K562 (cell line): ENCODE data around the gene QARS1. TPM values are rescaled to one million over a fixed set of nuclear protein-coding genes. Genes with fewer than 3 reads are reported as not detected.

Source experiments
- ATAC-seq: fragments of 200-7000 bp; cut with Tn5 transposase; 3 replicates; pipeline ENCODE4 v1.9.1; 2020; ENCODE audit warnings: moderate library complexity
- BruUV-seq: library from RNA; stranded (reverse); fragments of 400-500 nt; replicated peaks from 2 replicates; lab custom pipeline; 2021; lab: Mats Ljungman, UMichigan
- CTCF ChIA-PET: fragments of 300-600 bp; formaldehyde crosslinking; extraction: SDS; loops from one replicate; lab custom pipeline; 2021; ENCODE audit warnings: low intra/inter-chr PET ratio; lab: Yijun Ruan, JAX
- POLR2A ChIA-PET: fragments of 300-600, 350-650 bp; sonication (Branson Sonifier 250); formaldehyde crosslinking; extraction: SDS; loops from one replicate; lab custom pipeline; 2021; ENCODE audit warnings: antibody characterized with exemption, inconsistent platforms; lab: Yijun Ruan, JAX
- DNase-seq, 4 experiments: peaks; one replicate each; pipeline versions ENCODE4 v3.0.0 to v3.0.0-alpha.2; 2011 to 2018; ENCODE audit warnings: low spot score in 3 of 4, mixed read lengths in 3 of 4; ENCODE audit errors: extremely low read depth in 1 of 4
- FAIRE-seq: peaks from 2 replicates; lab custom pipeline; 2011; peaks lifted over from hg19 to GRCh38; lab: Jason Lieb, UNC
- H2AFZ ChIP-seq: 2 replicates; pipeline ENCODE4 v1.6.0; 2011; ENCODE audit warnings: low read depth, low read length, control low read depth, inconsistent platforms
- H3K27ac ChIP-seq: fragments of 200-600 bp; 3 replicates; pipeline ENCODE4 v1.8.0; 2011; ENCODE audit warnings: low read depth, mild to moderate bottlenecking, control low read depth, inconsistent platforms, low read length, moderate library complexity, mixed read lengths; ENCODE audit errors: extremely low read depth
- H3K27me3 ChIP-seq, 2 experiments: fragments of 300-600 bp in 1 of 2; 2 replicates in 1 of 2; 3 replicates in 1 of 2; pipeline versions ENCODE4 v1.6.0 to v1.8.0; 2011; ENCODE audit warnings: inconsistent platforms in 2 of 2, low read length in 2 of 2, mild to moderate bottlenecking in 1 of 2, mixed read lengths in 1 of 2, moderate library complexity in 1 of 2; ENCODE audit not compliant: control insufficient read depth in 2 of 2, insufficient read depth in 2 of 2
- H3K36me3 ChIP-seq: fragments of 300-600 bp; 3 replicates; pipeline ENCODE4 v1.8.0; 2011; ENCODE audit warnings: mild to moderate bottlenecking, low read length, inconsistent platforms; ENCODE audit not compliant: control insufficient read depth, insufficient read depth
- H3K4me1 ChIP-seq, 2 experiments: fragments of 200-600 bp in 1 of 2; replicated peaks in 1 of 2; 2 replicates in 1 of 2; 3 replicates in 1 of 2; pipeline versions ENCODE4 v1.5.1 to v1.8.0; 2011; ENCODE audit warnings: inconsistent platforms in 2 of 2, low read length in 2 of 2, mild to moderate bottlenecking in 1 of 2, mixed read lengths in 1 of 2, moderate library complexity in 1 of 2; ENCODE audit not compliant: control insufficient read depth in 2 of 2, insufficient read depth in 2 of 2
- H3K4me2 ChIP-seq: 2 replicates; pipeline ENCODE4 v1.6.1; 2011; ENCODE audit warnings: low read length, control low read depth, inconsistent platforms, mixed read lengths; ENCODE audit not compliant: insufficient read depth
- H3K4me3 ChIP-seq: fragments of 200-600 bp; sonication (generic), shearing (Covaris generic); 2 replicates; pipeline ENCODE4 v1.5.1; 2016; ENCODE audit warnings: control low read depth, inconsistent platforms
- H3K79me2 ChIP-seq: fragments of 200-600 bp; 3 replicates; pipeline ENCODE4 v1.8.0; 2011; ENCODE audit warnings: low read length, inconsistent platforms; ENCODE audit not compliant: control insufficient read depth, insufficient read depth
- H3K9ac ChIP-seq, 2 experiments: 2 replicates each; pipeline versions ENCODE4 v1.6.0 to v1.6.1; 2011; ENCODE audit warnings: low read depth in 2 of 2, low read length in 2 of 2, control low read depth in 1 of 2, inconsistent platforms in 1 of 2, mild to moderate bottlenecking in 1 of 2, mixed read lengths in 1 of 2; ENCODE audit not compliant: insufficient read depth in 1 of 2
- H3K9me1 ChIP-seq: one replicate; pipeline ENCODE4 v1.6.0; 2011; ENCODE audit warnings: inconsistent platforms, mild to moderate bottlenecking, low read length, moderate library complexity; ENCODE audit not compliant: control insufficient read depth, insufficient read depth
- H3K9me3 ChIP-seq: replicated peaks from 2 replicates; pipeline ENCODE4 v1.5.1; 2011; ENCODE audit warnings: low read depth, low read length, inconsistent platforms; ENCODE audit not compliant: control insufficient read depth, insufficient read depth
- H4K20me1 ChIP-seq: replicated peaks from 2 replicates; pipeline ENCODE4 v1.6.1; 2011; ENCODE audit warnings: low read length, inconsistent platforms, mixed read lengths; ENCODE audit not compliant: control insufficient read depth, insufficient read depth
- ARID3B ChIP-seq: fragments of 250-450 bp; sonication (Bioruptor Pico); IDR thresholded peaks from 2 replicates; pipeline ENCODE4 v1.4.0; 2020; ENCODE audit warnings: borderline replicate concordance
- CREB3 ChIP-seq: fragments of 450-650 bp; conservative IDR thresholded peaks from 2 replicates; pipeline ENCODE4 v1.6.1; 2016; ENCODE audit warnings: missing genetic modification characterization, low read depth, mild to moderate bottlenecking, missing compliant biosample characterization, moderate library complexity
- E4F1 ChIP-seq: fragments of 250-450 bp; sonication (Bioruptor Pico); IDR thresholded peaks from 2 replicates; pipeline ENCODE4 v1.5.0; 2021; ENCODE audit warnings: mild to moderate bottlenecking, borderline replicate concordance
- ETS1 ChIP-seq: conservative IDR thresholded peaks from 2 replicates; pipeline ENCODE4 v1.6.1; 2011; ENCODE audit warnings: low read depth, mild to moderate bottlenecking, low read length; ENCODE audit not compliant: control insufficient read depth
- FOXK1 ChIP-seq: sonication (generic); formaldehyde crosslinking; IDR thresholded peaks from 2 replicates; pipeline ENCODE4 v1.8.0; 2022; ENCODE audit warnings: missing genetic modification reagents, mild to moderate bottlenecking, borderline replicate concordance
- HNRNPL ChIP-seq: fragments of 200-400 bp; formaldehyde crosslinking; IDR thresholded peaks from 2 replicates; pipeline ENCODE4 v1.6.1; 2017; ENCODE audit warnings: low read depth, mild to moderate bottlenecking, low read length
- IRF2 ChIP-seq: sonication (generic); formaldehyde crosslinking; IDR thresholded peaks from 2 replicates; pipeline ENCODE4 v1.8.1; 2022; ENCODE audit warnings: mild to moderate bottlenecking, missing genetic modification reagents
- ZNF280A ChIP-seq: fragments of 450-650 bp; IDR thresholded peaks from 2 replicates; pipeline ENCODE4 v1.6.1; 2018; ENCODE audit warnings: mild to moderate bottlenecking, low read depth; ENCODE audit not compliant: partially characterized antibody
- ZNF512 ChIP-seq: IDR thresholded peaks from 2 replicates; pipeline ENCODE4 v1.6.1; 2016; ENCODE audit warnings: missing genetic modification characterization, missing compliant biosample characterization
- ZNF584 ChIP-seq: fragments of 200-800 bp; sonication (Bioruptor generic); IDR thresholded peaks from 2 replicates; pipeline ENCODE4 v1.6.1; 2016; ENCODE audit warnings: low read depth, mild to moderate bottlenecking, missing genetic modification characterization, missing compliant biosample characterization
- WGBS: fragments of 100-300 bp; shearing (Covaris generic); methylation state at CpG from one replicate; pipeline ENCODE4 v1.1.6; 2016; ENCODE audit warnings: low coverage, mixed read lengths; ENCODE audit not compliant: insufficient coverage; ENCODE audit errors: missing lambda C conversion rate; 5-methylcytosine and 5-hydroxymethylcytosine counted together
- in situ Hi-C: fragments of 300-500 bp; cut with MboI; formaldehyde crosslinking; loops from 4 replicates; pipeline ENCODE4 v1.15.0; 2018; ENCODE audit warnings: inconsistent platforms, mixed read lengths
- intact Hi-C: fragments of 100-400 bp; cut with micrococcal nuclease; formaldehyde crosslinking; loops from 2 replicates; pipeline ENCODE4 v1.14.2; 2022
- polyA plus RNA-seq, 8 experiments: library from polyadenylated mRNA; depleted of rRNA in 4 of 8; stranded (reverse) in 5 of 8; unstranded in 3 of 8; fragments of >200 nt; fragmentation: Nextera tagmentation in 2 of 8; fragmentation: Illumina TruSeq in 1 of 8; extraction: Ambion mirVana in 2 of 8; extraction: Trizol in 1 of 8; gene quantifications; 2 replicates each; pipeline versions ENCODE4 v1.2.1 to v1.2.3, GENCODE V29; 2011 to 2014; ENCODE audit warnings: inconsistent platforms in 1 of 8, missing spikeins in 1 of 8
- total RNA-seq, 7 experiments: library from RNA; depleted of rRNA in 6 of 7; stranded (reverse); fragments of >200 nt in 6 of 7; fragmentation: Illumina TruSeq in 2 of 7; extraction: Trizol in 2 of 7; gene quantifications; 2 replicates each; pipeline versions ENCODE4 v1.2.1 to v1.2.3, GENCODE V29; 2011 to 2021; ENCODE audit warnings: low replicate concordance in 1 of 7

The QARS1 gene
- total and polyA plus RNA-seq, 9 of the 15 experiments (the other 6 are each of a cell fraction or from before 2014, with no cell fraction given) = 148 to 310 (median 273) TPM

GRCh38 chr3:49053543-49053942 lies 51.0 kb downstream of the QARS1 start:
- TSS peak; percentile 28 for BruUV-seq
- Histone ChIP-seq H3K4me3 (no peak overlapping the region), H3K36me3 (peaks cover 68% of the 10 kb centered on the region; the same call in 2 of the 3 replicates), H4K20me1 (no peaks in the 10 kb centered on the region), H2AFZ (no peak overlapping the region), H3K4me1 (no peaks in the 10 kb centered on the region; a peak in 1 of 5 replicates), H3K27me3 (no peaks in the 10 kb centered on the region), H3K9ac (no peak overlapping the region), H3K27ac (no peak overlapping the region), H3K79me2 (peaks cover 2% of the 10 kb centered on the region; the same call in 2 of the 3 replicates), H3K9me1 (peaks cover 3% of the 10 kb centered on the region), H3K9me3 (no peaks in the 10 kb centered on the region), H3K4me2 (no peak overlapping the region)
- ChIA-PET POLR2A (interaction anchor here (1.0 kb wide), 1 partner anchor 9 kb away, joined by 3 read pairs; no protein-coding TSS in a partner anchor), CTCF (no interaction called here)
- WGBS = no CpG with 5 or more reads among the region's 1 CpG
- intact Hi-C loops = no loop called here
- in situ Hi-C loops = no loop called here
- no peak for ATAC-seq
- no peak for FAIRE-seq
- no peak for DNase-seq
- TF ChIP-seq ARID3B (CRISPR knock-in tag) (no peak), IRF2 (CRISPR knock-in tag) (no peak), ETS1 (no peak), HNRNPL (no peak), ZNF280A (no peak), ZNF584 (CRISPR knock-in tag) (no peak), CREB3 (no peak), FOXK1 (CRISPR knock-in tag) (no peak), ZNF512 (tag) (no peak), E4F1 (CRISPR knock-in tag) (no peak)
